Body of pancreas (tissue), 4 donors: ENCODE measurements around the gene UFD1.
"Not testable (repeated sequence)": the region's sequence is repeated elsewhere in the genome, so short reads cannot be mapped to it uniquely, and the experiment has no call there.

Experiments used
- CTCF ChIP-seq, 7 experiments: fragments of 450-650 bp in 4 of 7; fragments of 200-600 bp in 3 of 7; sonication (generic) in 3 of 7; IDR thresholded peaks; one replicate each; pipeline ENCODE4 v1.5.1; 2016 to 2019; ENCODE audit warnings: antibody characterized with exemption in 7 of 7
- POLR2A ChIP-seq, 3 donors: fragments of 450-650 bp; IDR thresholded peaks; one replicate each; pipeline ENCODE4 v1.6.1; 2016; ENCODE audit warnings: antibody characterized with exemption in 3 of 3, mild to moderate bottlenecking in 2 of 3

- TF ChIP-seq POLR2A, CTCF (IDR thresholded peaks at IDR 0.05): not testable (repeated sequence)
Observed at GRCh38 chr22:19436444-19437161, 42.4 kb downstream of the UFD1 start.
